Measurements from ENCODE around the gene TRH.

TRH gene, protein sequence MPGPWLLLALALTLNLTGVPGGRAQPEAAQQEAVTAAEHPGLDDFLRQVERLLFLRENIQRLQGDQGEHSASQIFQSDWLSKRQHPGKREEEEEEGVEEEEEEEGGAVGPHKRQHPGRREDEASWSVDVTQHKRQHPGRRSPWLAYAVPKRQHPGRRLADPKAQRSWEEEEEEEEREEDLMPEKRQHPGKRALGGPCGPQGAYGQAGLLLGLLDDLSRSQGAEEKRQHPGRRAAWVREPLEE

GRCh38 chr3:129974564-129974832 is at the start of gene TRH:
Gene TRH, plus strand, starts transcription at chr3:129974720. Its CDS starts 1,097 bp downstream, at chr3:129975817.
- no peak for DNase-seq

DNA sequence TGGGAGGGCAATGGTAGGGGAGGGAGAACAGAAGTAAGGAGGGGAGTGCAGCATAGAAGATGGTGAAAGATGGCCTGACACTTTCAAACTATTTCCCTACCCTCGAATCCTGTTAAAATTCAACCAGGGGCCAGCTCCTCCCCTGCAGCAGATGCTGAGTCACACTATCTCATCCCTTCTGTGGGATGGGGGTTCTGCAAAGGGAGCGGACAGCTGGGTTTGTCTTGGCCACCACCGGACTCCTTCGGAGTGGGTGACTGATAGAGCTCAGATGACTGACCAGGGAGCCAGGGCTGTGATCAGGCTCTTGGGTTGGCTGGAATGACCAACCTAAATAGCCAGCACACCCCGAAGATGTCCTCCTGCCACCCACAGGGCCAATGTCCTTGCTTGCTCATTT is 47.4 kb upstream of the TRH start:
- DNase-seq = no peak

GRCh38 chr3:129929383-129929782 is 45.1 kb upstream of the TRH start:
- no peak for DNase-seq

GRCh38 chr3:129933471-129933870 is 41.0 kb upstream of the TRH start:
- no peak for DNase-seq

DNA sequence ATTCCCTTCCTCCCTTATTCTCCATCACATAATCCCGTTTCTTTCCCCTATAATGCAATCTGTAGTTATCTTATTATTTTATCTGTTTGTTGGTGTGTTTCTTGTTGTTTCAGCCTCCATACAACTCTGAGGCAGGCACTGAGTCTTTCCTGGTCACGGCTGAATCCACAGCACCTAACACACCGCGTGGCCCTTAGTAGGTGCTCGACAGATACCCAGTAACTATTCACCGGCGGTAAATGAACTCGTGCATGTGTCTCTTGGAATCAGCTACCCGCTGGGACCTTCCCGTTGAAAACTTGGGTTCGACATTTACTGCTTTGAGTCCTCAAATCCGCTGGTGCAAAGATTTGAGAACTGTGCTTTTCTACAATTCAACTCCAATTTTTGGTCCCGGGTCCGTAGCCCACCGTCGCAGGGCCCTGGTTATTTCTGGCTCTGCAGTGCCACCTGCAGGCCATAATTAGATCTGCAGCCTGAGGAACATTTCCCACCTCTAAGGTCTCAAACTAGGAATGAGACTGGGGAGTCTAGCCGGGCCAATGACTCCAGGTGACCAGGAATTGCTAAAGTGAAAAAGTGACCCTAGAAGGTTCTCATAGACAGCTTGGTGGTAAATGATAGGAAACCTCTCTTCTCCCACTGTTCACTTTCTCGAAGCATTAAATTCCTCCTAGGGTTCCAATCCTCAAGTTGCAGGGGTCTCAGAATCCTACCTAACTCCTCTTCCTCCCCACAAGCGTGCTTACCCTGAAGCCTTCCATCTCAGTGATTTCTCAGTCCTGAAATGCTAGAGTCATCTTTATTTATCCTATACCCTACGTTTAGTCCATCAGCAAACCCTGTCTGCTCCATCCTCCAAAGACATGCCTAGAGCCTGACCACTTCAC is 40.0 kb upstream of the TRH start:
- peak; percentile 13 for DNase-seq

DNA sequence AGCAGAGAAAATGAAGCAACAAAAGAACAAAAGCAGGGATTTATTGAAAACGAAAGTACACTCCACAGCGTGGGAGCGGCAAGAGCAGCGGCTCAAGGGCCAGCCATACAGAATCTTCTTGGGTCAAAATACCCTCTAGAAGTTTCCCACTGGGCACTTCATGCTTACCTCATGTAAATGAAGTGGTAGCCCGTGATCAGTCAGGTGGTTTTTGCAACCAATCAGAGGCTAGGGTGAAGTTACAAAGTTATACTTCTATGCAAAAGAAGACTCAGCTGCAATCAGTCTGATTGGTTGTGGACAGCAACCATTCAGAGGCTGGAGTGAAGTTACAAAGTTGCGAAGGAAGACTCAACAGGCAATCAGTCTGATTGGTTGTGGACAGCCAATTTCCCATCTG is 37.8 kb upstream of the TRH start:
- no peak for DNase-seq

DNA sequence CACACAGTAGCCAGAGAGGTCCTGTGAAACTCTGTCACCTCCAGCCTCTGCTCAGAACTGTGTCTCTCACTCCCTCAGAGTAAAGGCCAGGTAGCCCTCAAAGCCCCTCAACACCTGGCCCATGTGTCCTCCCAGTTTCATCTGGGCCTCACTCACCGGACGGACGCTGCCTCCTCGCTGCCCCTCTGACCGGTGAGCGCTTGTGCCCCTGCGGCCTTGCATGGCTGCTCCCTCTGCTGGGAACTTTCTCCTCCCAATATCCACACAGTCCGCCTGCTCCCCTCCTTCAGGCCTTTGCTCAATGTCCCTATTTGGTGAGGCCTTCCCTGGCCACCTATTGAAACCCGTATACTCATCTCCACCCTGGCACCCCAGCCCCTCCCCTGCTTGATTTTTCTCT is 36.8 kb upstream of the TRH start:
- no peak for DNase-seq

- no peak for DNase-seq
Observed at GRCh38 chr3:129938140-129938930, 36.2 kb upstream of the TRH start.

GRCh38 chr3:129940086-129940485 is 34.4 kb upstream of the TRH start:
- no peak for DNase-seq

GRCh38 chr3:129942296-129942695 is 32.2 kb upstream of the TRH start:
- no peak for DNase-seq

DNA sequence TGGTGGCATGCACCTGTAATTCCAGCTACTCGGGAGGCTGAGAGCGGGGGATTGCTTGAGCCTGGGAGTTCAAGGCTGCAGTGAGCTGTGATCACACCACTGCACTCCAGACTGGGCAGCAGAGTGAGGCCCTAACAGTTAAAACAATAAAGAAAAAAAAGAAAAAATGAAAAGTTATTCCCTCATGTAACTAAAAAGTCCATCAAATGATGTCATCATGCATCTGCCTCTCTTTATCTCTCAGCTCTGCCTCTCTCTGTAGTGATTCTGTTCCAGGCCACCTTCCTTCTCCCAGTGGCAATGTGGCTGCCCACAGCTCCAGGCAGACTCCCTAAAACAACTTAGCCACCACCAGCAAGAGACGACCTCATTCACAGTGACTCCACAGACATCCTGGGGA is 31.5 kb upstream of the TRH start:
- DNase-seq = no peak

DNA sequence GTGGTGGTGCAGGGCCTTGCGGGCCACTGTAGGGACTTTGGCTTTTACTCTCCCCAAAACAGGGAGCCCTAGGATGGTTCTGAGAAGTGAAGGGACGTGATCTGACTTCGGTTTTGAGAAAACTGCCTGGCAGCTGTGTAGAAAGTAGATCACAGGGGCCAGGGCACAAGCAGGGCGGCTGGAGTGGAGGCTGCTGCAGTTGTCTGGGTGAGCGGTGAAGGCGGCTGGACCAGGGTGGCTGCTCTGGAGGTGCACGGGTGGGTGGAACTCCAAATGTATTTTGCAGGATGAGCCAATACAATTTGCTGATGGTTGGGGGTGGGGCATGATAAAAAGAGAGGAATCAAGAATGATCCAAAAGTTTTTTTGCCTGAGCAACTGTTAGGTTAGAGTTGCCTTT is 29.8 kb upstream of the TRH start:
- DNase-seq = no peak

DNA sequence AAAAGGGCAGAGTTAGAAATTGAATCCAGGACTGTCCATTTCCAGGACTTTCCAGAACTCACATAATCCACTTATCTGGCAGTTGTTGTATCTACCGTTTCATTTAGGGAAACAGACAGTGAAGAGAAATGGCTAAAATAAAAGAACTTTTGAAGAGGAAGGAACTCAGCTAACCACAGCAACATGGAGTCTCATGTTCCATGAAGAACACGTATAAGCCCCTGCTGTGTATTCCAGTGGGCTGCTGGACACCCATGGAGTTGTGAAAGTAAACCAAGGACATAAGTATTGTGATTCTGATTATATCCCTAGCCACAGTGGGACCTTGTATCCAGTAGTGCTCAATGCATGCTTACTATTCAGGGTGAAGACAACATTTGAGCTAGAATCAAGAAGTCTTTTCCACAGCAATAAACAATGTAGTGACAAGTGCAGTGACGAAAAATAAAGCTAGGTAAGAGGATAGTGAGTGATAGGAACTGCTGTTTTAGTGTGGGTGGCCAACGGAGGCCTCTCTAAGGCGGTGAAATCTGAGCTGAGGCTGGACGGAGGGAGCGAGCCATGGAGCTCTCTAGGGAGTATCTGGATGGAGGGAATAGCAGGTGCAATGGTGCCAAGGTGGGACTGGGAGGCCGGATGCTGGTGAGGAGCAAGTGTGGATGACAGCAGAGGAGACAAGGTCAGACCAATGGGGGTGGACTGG is 26.8 kb upstream of the TRH start:
- DNase-seq = no peak

DNA sequence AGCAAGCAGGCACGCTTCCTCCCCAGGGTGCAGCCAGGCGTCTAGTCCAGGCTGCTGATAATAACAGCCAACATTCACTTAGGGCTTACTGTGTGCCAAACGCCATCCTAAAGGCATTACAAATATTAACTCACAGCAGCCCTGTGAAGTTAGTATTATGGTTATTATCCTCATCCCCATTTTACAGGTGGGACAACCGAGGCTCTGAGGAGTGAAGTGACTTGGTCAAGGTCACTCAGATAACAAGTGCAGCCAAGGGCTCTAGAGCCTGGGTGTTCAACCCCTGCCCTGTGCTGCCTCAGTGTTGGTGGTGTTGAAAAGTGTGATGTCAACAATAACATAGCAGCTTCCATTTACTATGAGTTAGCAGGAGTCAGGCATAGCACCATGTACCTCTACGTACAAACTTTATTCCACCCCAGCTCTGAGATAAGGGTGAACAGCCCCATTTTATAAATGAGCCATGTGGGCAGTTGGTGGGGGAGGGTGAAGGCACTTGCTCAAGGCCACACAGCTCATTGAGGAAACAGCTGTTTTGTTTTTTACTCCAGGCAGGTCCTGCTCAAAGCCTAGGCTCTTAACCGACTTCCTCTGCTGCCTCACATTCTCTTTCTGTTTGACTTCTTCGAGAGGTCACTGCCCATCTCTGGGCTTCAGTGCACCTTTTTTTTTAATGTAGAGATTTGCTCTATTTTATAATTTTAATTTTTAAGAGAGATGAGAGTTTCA is 24.0 kb upstream of the TRH start:
- no peak for DNase-seq

DNA sequence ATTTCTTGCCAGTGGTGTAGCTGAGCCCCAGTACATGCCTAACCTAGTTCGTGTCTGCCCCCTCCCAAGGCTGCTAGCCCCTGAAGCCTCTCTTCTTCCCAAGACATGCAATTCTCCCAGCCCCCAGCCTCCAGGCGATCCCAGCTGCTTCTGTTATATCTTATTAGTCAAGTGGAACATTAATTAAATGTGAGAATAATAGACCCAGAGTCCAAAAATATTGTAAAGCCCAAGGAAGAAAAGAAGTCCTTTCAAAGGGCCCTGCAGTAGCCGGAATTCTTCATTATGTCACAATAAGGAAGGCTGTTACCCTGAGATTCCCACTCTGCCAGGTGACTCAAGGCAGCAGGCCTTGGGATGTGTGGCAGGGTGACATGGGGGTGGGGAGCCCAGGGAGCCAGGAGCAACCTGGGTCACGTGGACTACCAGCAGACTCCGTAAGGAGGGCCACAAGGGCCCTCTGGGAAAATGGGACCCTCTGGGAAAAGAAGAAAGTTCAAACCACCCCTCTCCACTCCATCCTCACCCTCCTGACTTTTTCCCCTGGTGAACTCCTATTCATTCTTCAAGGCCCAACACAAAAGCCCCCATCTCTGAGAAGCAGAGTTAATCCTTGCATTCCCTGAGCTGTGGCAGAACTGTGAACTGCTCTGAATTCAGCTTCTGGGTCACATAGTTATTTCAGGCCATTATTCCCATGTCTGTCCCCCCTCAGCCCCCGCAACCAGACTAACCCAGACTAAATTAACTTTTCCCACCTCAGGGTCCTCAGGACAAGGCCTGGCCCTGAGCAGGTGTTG is 21.8 kb upstream of the TRH start:
- DNase-seq = no peak

- no peak for DNase-seq
Observed at GRCh38 chr3:129953621-129954020, 20.9 kb upstream of the TRH start.

- no peak for DNase-seq
Observed at GRCh38 chr3:129954514-129954913, 20.0 kb upstream of the TRH start.

DNA sequence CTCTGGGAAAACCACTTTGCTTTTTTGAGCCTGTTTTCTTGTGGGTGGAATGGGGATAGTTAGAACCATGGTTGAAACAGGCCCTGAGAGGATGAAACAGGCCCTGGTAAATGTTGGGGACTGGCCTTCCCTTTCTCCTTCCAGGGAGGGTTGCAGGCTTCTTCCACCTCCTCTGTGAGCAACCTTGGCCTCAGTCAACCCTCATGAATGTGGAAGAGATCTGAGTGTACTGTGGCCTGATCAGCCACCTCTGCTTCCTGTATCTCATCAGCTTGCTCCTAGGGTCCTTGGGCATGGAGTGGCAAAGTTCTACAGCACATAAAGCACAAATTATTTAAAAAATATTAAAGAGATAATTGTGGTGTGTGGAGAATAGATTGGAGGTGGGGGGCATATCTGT is 17.6 kb upstream of the TRH start:
- DNase-seq = no peak

GRCh38 chr3:129958755-129959154 is 15.8 kb upstream of the TRH start:
- DNase-seq = no peak

- no peak for DNase-seq
Observed at GRCh38 chr3:129961141-129961541, 13.4 kb upstream of the TRH start.

- no peak for DNase-seq
Observed at GRCh38 chr3:129962600-129962999, 11.9 kb upstream of the TRH start.

DNA sequence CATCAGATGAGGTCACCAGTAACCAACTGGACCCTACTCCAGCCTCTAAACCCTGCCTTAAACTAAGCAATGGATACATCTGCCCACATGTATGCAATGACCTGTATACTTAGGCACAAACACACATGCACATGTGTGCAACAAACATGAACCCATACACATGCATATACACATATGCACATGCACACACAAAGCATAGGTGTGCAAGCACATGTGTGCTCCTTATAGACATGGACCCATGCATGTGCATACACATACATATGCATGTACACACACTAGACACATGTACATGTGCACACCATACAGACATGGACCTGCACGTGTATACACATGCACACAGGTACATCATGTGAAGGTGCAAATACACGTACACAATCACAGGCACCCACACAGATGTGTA is 8.6 kb upstream of the TRH start:
- DNase-seq = no peak
